Calu3 (cell line): ENCODE data around the gene NLRC5. TPM values are rescaled to one million over a fixed set of nuclear protein-coding genes. Genes with fewer than 3 reads are reported as not detected.

Experiments used
- BruUV-seq: library from RNA; stranded (reverse); fragments of 400-500 nt; replicated peaks from 2 replicates; lab custom pipeline; 2021; lab: Mats Ljungman, UMichigan
- CTCF ChIA-PET: fragments of 300-600 bp; sonication (Branson Sonifier 250); formaldehyde crosslinking; loops from one replicate; lab custom pipeline; 2022; ENCODE audit warnings: antibody characterized with exemption; lab: Charles Lee
- DNase-seq: peaks from one replicate; pipeline ENCODE4 v3.0.0; 2022
- H3K27ac Mint-ChIP-seq: one replicate; pipeline ENCODE4 v1.8.0; 2022; ENCODE audit warnings: mixed read lengths; ENCODE audit not compliant: unreplicated experiment
- H3K27me3 Mint-ChIP-seq: one replicate; pipeline ENCODE4 v1.8.0; 2022; ENCODE audit warnings: mixed read lengths; ENCODE audit not compliant: unreplicated experiment
- H3K36me3 Mint-ChIP-seq: one replicate; pipeline ENCODE4 v1.8.0; 2022; ENCODE audit warnings: mild to moderate bottlenecking, moderate library complexity, mixed read lengths; ENCODE audit not compliant: insufficient read depth, unreplicated experiment
- H3K4me1 Mint-ChIP-seq: one replicate; pipeline ENCODE4 v1.8.0; 2022; ENCODE audit warnings: mild to moderate bottlenecking, low read depth, mixed read lengths; ENCODE audit not compliant: unreplicated experiment
- H3K4me3 Mint-ChIP-seq: one replicate; pipeline ENCODE4 v1.8.0; 2022; ENCODE audit warnings: mild to moderate bottlenecking, low read depth, moderate library complexity, mixed read lengths; ENCODE audit not compliant: unreplicated experiment
- H3K9me3 Mint-ChIP-seq: one replicate; pipeline ENCODE4 v1.8.0; 2022; ENCODE audit warnings: low read depth, mixed read lengths; ENCODE audit not compliant: unreplicated experiment
- CTCF ChIP-seq: fragments of 200-600 bp; IDR thresholded peaks from one replicate; pipeline ENCODE4 v1.8.0; 2022; ENCODE audit warnings: antibody characterized with exemption; ENCODE audit not compliant: unreplicated experiment
- intact Hi-C: fragments of 100-400 bp; cut with micrococcal nuclease; formaldehyde crosslinking; loops from one replicate; pipeline ENCODE4 v1.10.0; 2022; ENCODE audit not compliant: unreplicated experiment
- total RNA-seq: library from RNA; stranded (reverse); gene quantifications from 2 replicates; pipeline ENCODE4 v1.2.3, GENCODE V29; 2022

NLRC5 gene
- total RNA-seq, 1 experiment from 2014 or later, result 18.0 TPM

- Mint-ChIP-seq H3K4me3 (no peak overlapping the region), H3K4me1 (no peaks in the 10 kb centered on the region), H3K27ac (no peak overlapping the region), H3K27me3 (no peaks in the 10 kb centered on the region), H3K36me3 (no peaks in the 10 kb centered on the region), H3K9me3 (no peaks in the 10 kb centered on the region)
- BruUV-seq, result no TSS peak
- intact Hi-C loops, result no loop called here
- TF ChIP-seq CTCF, result no peak
- CTCF ChIA-PET, result no interaction called here
- no peak for DNase-seq
These were observed 134.8 kb downstream of the NLRC5 start for GRCh38 chr16:57123974-57124674.

GRCh38 chr16:57125376-57125775 is 136.0 kb downstream of the NLRC5 start:
- H3K4me3 Mint-ChIP-seq, result no peak overlapping the region
- DNase-seq, result no peak
- H3K36me3 Mint-ChIP-seq, result peaks cover 5% of the 10 kb centered on the region
- no peaks in the 10 kb centered on the region for H3K9me3 Mint-ChIP-seq
- no peaks in the 10 kb centered on the region for H3K4me1 Mint-ChIP-seq
- no peaks in the 10 kb centered on the region for H3K27me3 Mint-ChIP-seq
- CTCF ChIA-PET, result no interaction called here
- BruUV-seq, result no TSS peak
- TF ChIP-seq CTCF, result no peak
- intact Hi-C loops, result no loop called here
- no peak overlapping the region for H3K27ac Mint-ChIP-seq

DNA sequence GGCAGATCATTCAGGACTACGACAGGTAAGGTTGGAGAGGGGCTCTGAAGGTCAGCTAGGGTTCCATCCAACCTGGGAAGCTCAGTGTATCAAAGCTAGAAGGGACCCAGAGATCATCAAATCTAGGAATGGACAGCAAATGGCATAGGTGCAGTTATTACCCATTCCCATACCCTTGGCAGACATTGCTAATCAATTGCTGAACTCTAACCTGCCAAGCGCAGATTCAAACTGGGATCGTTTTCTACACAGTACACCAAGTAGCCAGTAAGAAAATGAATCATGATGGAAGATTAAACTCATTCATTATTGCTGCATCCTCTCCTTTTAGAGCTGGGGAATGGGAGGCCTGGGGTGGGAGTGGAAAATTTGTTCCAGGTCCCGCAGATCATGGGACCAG is 136.6 kb downstream of the NLRC5 start:
- Mint-ChIP-seq H3K9me3 (no peaks in the 10 kb centered on the region), H3K4me3 (no peak overlapping the region), H3K4me1 (no peaks in the 10 kb centered on the region), H3K27ac (no peak overlapping the region), H3K36me3 (peaks cover 5% of the 10 kb centered on the region), H3K27me3 (no peaks in the 10 kb centered on the region)
- no TSS peak for BruUV-seq
- intact Hi-C loops, result no loop called here
- CTCF ChIA-PET, result no interaction called here
- no peak for DNase-seq
- no peak for TF ChIP-seq CTCF

DNA sequence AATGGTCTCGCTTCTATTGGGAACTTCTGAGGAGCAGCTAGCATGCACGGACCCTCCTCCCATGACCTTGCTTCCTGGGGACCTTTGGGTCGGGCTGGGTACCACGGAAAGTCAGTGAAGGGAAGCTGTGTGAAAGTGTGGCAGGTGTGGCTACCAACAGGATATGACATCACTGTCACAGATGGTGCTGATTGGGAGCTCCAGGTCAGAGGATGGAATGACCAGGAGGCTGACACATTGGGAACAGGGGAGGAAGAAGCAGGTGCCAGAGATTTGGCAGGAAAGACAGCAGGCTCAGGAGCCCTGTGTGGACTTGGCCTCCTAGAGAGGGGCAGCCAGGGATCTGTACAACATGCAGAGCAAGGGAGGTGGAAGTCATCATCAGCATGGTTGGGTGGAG is 137.1 kb downstream of the NLRC5 start:
- no peak overlapping the region for H3K27ac Mint-ChIP-seq
- no peak for DNase-seq

More for the DNA sequence above, 137.1 kb downstream of the NLRC5 start:
- no peaks in the 10 kb centered on the region for H3K4me1 Mint-ChIP-seq
- H3K9me3 Mint-ChIP-seq, result no peaks in the 10 kb centered on the region
- intact Hi-C loops, result no loop called here
- no peaks in the 10 kb centered on the region for H3K27me3 Mint-ChIP-seq
- no peak for TF ChIP-seq CTCF
- H3K4me3 Mint-ChIP-seq, result no peak overlapping the region
- CTCF ChIA-PET, result no interaction called here
- H3K36me3 Mint-ChIP-seq, result peaks cover 5% of the 10 kb centered on the region
- BruUV-seq, result no TSS peak
